CD4-positive, CD25-positive, alpha-beta regulatory T cell (primary cell): ENCODE data around the gene PALM2AKAP2. TPM values are rescaled to one million over a fixed set of nuclear protein-coding genes. Genes with fewer than 3 reads are reported as not detected.

Experiments used
- ATAC-seq, 2 donors: fragments of 150-1000 bp; cut with Tn5 transposase; one replicate each; pipeline ENCODE4 v1.10.0; 2021; ENCODE audit warnings: low read depth in 2 of 2, moderate number of reproducible peaks in 2 of 2, moderate library complexity in 1 of 2
- DNase-seq, 3 donors: peaks; one replicate each; pipeline versions ENCODE4 v3.0.0 to v3.0.0-alpha.2; 2012 to 2022; ENCODE audit warnings: mixed read lengths in 1 of 3
- H3K27ac ChIP-seq: one replicate; pipeline ENCODE4 v1.7.0; 2013; ENCODE audit warnings: mild to moderate bottlenecking, low read length; ENCODE audit not compliant: insufficient read depth, poor library complexity, severe bottlenecking
- H3K27me3 ChIP-seq: one replicate; pipeline ENCODE4 v1.7.0; 2013; ENCODE audit warnings: low read length; ENCODE audit not compliant: control insufficient read depth, insufficient read depth
- H3K36me3 ChIP-seq: one replicate; pipeline ENCODE4 v1.7.0; 2013; ENCODE audit warnings: mild to moderate bottlenecking, low read length, moderate library complexity; ENCODE audit not compliant: control insufficient read depth, insufficient read depth
- H3K4me1 ChIP-seq: 2 replicates; pipeline ENCODE4 v1.7.0; 2013; ENCODE audit warnings: mild to moderate bottlenecking, low read length; ENCODE audit not compliant: insufficient read depth, control insufficient read depth, poor library complexity, severe bottlenecking
- H3K4me3 ChIP-seq: one replicate; pipeline ENCODE4 v1.7.0; 2013; ENCODE audit warnings: low read depth, mild to moderate bottlenecking, low read length, moderate library complexity
- H3K9me3 ChIP-seq, 2 experiments: 1 replicate in 1 of 2; 2 replicates in 1 of 2; pipeline ENCODE4 v1.7.0; 2013; ENCODE audit warnings: low read length in 2 of 2, mild to moderate bottlenecking in 1 of 2, moderate library complexity in 1 of 2; ENCODE audit not compliant: control insufficient read depth in 2 of 2
- H3K27ac Mint-ChIP-seq, 3 donors: one replicate each; pipeline ENCODE4 v1.8.0; 2020 to 2022; ENCODE audit warnings: mild to moderate bottlenecking in 3 of 3, mixed read lengths in 3 of 3, moderate library complexity in 2 of 3
- H3K27me3 Mint-ChIP-seq: one replicate; pipeline ENCODE4 v1.8.0; 2022; ENCODE audit warnings: mild to moderate bottlenecking, mixed read lengths
- H3K36me3 Mint-ChIP-seq: one replicate; pipeline ENCODE4 v1.8.0; 2020; ENCODE audit warnings: mixed read lengths
- H3K4me1 Mint-ChIP-seq, 4 donors: one replicate each; pipeline ENCODE4 v1.8.0; 2020 to 2022; ENCODE audit warnings: mixed read lengths in 4 of 4, mild to moderate bottlenecking in 1 of 4
- H3K4me3 Mint-ChIP-seq, 4 donors: one replicate each; pipeline ENCODE4 v1.8.0; 2020 to 2022; ENCODE audit warnings: mild to moderate bottlenecking in 4 of 4, mixed read lengths in 4 of 4, moderate library complexity in 3 of 4
- H3K9me3 Mint-ChIP-seq, 7 donors: one replicate each; pipeline ENCODE4 v1.8.0; 2020 to 2022; ENCODE audit warnings: mixed read lengths in 7 of 7, mild to moderate bottlenecking in 3 of 7, moderate library complexity in 2 of 7
- polyA plus RNA-seq, 4 donors: library from polyadenylated mRNA; unstranded; fragments of 300-500 nt; fragmentation: Illumina TruSeq; gene quantifications; one replicate each; pipeline ENCODE4 v1.2.3, GENCODE V29; 2021
- total RNA-seq: library from RNA; stranded (reverse); gene quantifications from one replicate; pipeline ENCODE4 v1.2.3, GENCODE V29; 2022

PALM2AKAP2 gene
- total and polyA plus RNA-seq, 5 donors from 2014 or later = 0.09 to 0.62 (median 0.11) TPM; not detected in 2

GRCh38 chr9:109791003-109791677 lies 11.1 kb downstream of the PALM2AKAP2 start:
- Mint-ChIP-seq H3K4me1 (no peaks in the 10 kb centered on the region), H3K9me3 (no peaks in the 10 kb centered on the region), H3K36me3 (no peaks in the 10 kb centered on the region), H3K4me3 (no peak overlapping the region), H3K27me3 (peaks cover 16% of the 10 kb centered on the region), H3K27ac (no peak overlapping the region)
- H3K4me3 ChIP-seq = no peak overlapping the region
- no peaks in the 10 kb centered on the region for H3K4me1 ChIP-seq
- DNase-seq (no peak), ATAC-seq (no peak)
- H3K36me3 ChIP-seq = no peaks in the 10 kb centered on the region
- H3K27me3 ChIP-seq = no peaks in the 10 kb centered on the region
- no peak overlapping the region for H3K27ac ChIP-seq
- H3K9me3 ChIP-seq = no peaks in the 10 kb centered on the region

GRCh38 chr9:109791747-109792146 lies 11.7 kb downstream of the PALM2AKAP2 start:
- Mint-ChIP-seq H3K36me3 (no peaks in the 10 kb centered on the region), H3K4me3 (no peak overlapping the region), H3K9me3 (no peaks in the 10 kb centered on the region), H3K4me1 (no peaks in the 10 kb centered on the region), H3K27ac (no peak overlapping the region), H3K27me3 (peaks cover 16% of the 10 kb centered on the region)
- no peaks in the 10 kb centered on the region for H3K9me3 ChIP-seq
- ATAC-seq = no peak
- no peak overlapping the region for H3K4me3 ChIP-seq
- no peak for DNase-seq
- no peaks in the 10 kb centered on the region for H3K4me1 ChIP-seq
- no peaks in the 10 kb centered on the region for H3K36me3 ChIP-seq
- H3K27me3 ChIP-seq = no peaks in the 10 kb centered on the region
- H3K27ac ChIP-seq = no peak overlapping the region

- no peaks in the 10 kb centered on the region for H3K4me1 Mint-ChIP-seq
- Histone ChIP-seq H3K9me3 (no peaks in the 10 kb centered on the region), H3K4me3 (no peak overlapping the region), H3K27me3 (peaks cover 3% of the 10 kb centered on the region), H3K36me3 (no peaks in the 10 kb centered on the region), H3K4me1 (no peaks in the 10 kb centered on the region), H3K27ac (no peak overlapping the region)
- H3K36me3 Mint-ChIP-seq = no peaks in the 10 kb centered on the region
- ATAC-seq = no peak
- peaks cover 16% of the 10 kb centered on the region for H3K27me3 Mint-ChIP-seq
- no peak overlapping the region for H3K27ac Mint-ChIP-seq
- no peaks in the 10 kb centered on the region for H3K9me3 Mint-ChIP-seq
- no peak overlapping the region for H3K4me3 Mint-ChIP-seq
- DNase-seq = no peak
Observed at GRCh38 chr9:109792951-109793546, 13.1 kb downstream of the PALM2AKAP2 start.

- Mint-ChIP-seq H3K27me3 (peaks cover 8% of the 10 kb centered on the region), H3K4me1 (no peaks in the 10 kb centered on the region), H3K27ac (no peak overlapping the region), H3K9me3 (no peaks in the 10 kb centered on the region), H3K4me3 (no peak overlapping the region), H3K36me3 (no peaks in the 10 kb centered on the region)
- H3K36me3 ChIP-seq = no peaks in the 10 kb centered on the region
- no peaks in the 10 kb centered on the region for H3K9me3 ChIP-seq
- ATAC-seq (no peak), DNase-seq (no peak)
- H3K27me3 ChIP-seq = peaks cover 3% of the 10 kb centered on the region
- no peak overlapping the region for H3K4me3 ChIP-seq
- no peak overlapping the region for H3K27ac ChIP-seq
- H3K4me1 ChIP-seq = no peaks in the 10 kb centered on the region
Observed at GRCh38 chr9:109793921-109794320, 13.9 kb downstream of the PALM2AKAP2 start.

GRCh38 chr9:109794361-109795012 lies 14.5 kb downstream of the PALM2AKAP2 start:
- Histone ChIP-seq H3K9me3 (no peaks in the 10 kb centered on the region), H3K4me3 (no peak overlapping the region)
- H3K4me1 Mint-ChIP-seq = no peaks in the 10 kb centered on the region

GRCh38 chr9:109795613-109796012 lies 15.6 kb downstream of the PALM2AKAP2 start:
- Mint-ChIP-seq H3K9me3 (no peaks in the 10 kb centered on the region), H3K4me1 (no peaks in the 10 kb centered on the region), H3K27me3 (peaks cover 4% of the 10 kb centered on the region), H3K36me3 (no peaks in the 10 kb centered on the region), H3K4me3 (no peak overlapping the region), H3K27ac (no peak overlapping the region)
- DNase-seq (no peak), ATAC-seq (no peak)
- Histone ChIP-seq H3K36me3 (no peaks in the 10 kb centered on the region), H3K27ac (no peak overlapping the region), H3K4me1 (no peaks in the 10 kb centered on the region), H3K4me3 (no peak overlapping the region), H3K27me3 (peaks cover 3% of the 10 kb centered on the region), H3K9me3 (no peaks in the 10 kb centered on the region)

More at GRCh38 chr9:109794361-109795012, 14.5 kb downstream of the PALM2AKAP2 start:
- H3K4me3 Mint-ChIP-seq = no peak overlapping the region
- no peak overlapping the region for H3K27ac Mint-ChIP-seq
- H3K36me3 Mint-ChIP-seq = no peaks in the 10 kb centered on the region
- peaks cover 8% of the 10 kb centered on the region for H3K27me3 Mint-ChIP-seq
- DNase-seq (no peak), ATAC-seq (no peak)
- no peaks in the 10 kb centered on the region for H3K36me3 ChIP-seq
- H3K27me3 ChIP-seq = peaks cover 3% of the 10 kb centered on the region
- no peaks in the 10 kb centered on the region for H3K4me1 ChIP-seq
- H3K9me3 Mint-ChIP-seq = no peaks in the 10 kb centered on the region
- H3K27ac ChIP-seq = no peak overlapping the region

GRCh38 chr9:109796078-109796477 lies 16.1 kb downstream of the PALM2AKAP2 start:
- no peak for DNase-seq
- H3K27ac Mint-ChIP-seq = no peak overlapping the region
- no peak for ATAC-seq
- H3K27me3 Mint-ChIP-seq = no peaks in the 10 kb centered on the region
- Histone ChIP-seq H3K9me3 (no peaks in the 10 kb centered on the region), H3K27me3 (peaks cover 3% of the 10 kb centered on the region), H3K4me1 (no peaks in the 10 kb centered on the region), H3K27ac (no peak overlapping the region), H3K4me3 (no peak overlapping the region), H3K36me3 (no peaks in the 10 kb centered on the region)
- no peaks in the 10 kb centered on the region for H3K4me1 Mint-ChIP-seq
- no peaks in the 10 kb centered on the region for H3K9me3 Mint-ChIP-seq
- H3K36me3 Mint-ChIP-seq = no peaks in the 10 kb centered on the region
- no peak overlapping the region for H3K4me3 Mint-ChIP-seq
